ENCODE measurements around the gene EXOC3L1. TPM values are rescaled to one million over a fixed set of nuclear protein-coding genes. Genes with fewer than 3 reads are reported as not detected.

The EXOC3L1 gene
- total and polyA plus RNA-seq, 8 donors = 7.5 to 16.9 (median 10.4) TPM

- no peak overlapping the region for H3K27ac ChIP-seq
- peaks cover 0 to 11% of the 10 kb centered on the region in 2 donors for H3K4me1 ChIP-seq
- TF ChIP-seq CTCF (IDR thresholded peaks at IDR 0.05) = no peak
- peak in 1 of 4 donors; percentile 61 for DNase-seq
- ATAC-seq = no peak
- intact Hi-C loops (cut with DNase I) = no loop called here
- peaks cover 0 to 15% of the 10 kb centered on the region in 2 donors for H3K36me3 ChIP-seq
- H3K4me3 ChIP-seq = no peak overlapping the region
- no peaks in the 10 kb centered on the region for H3K9me3 ChIP-seq
- no peaks in the 10 kb centered on the region for H3K27me3 ChIP-seq
These were observed 20.4 kb upstream of the EXOC3L1 start for GRCh38 chr16:67210069-67210937.

GRCh38 chr16:67209565-67209964, 19.6 kb upstream of the EXOC3L1 start:
- ATAC-seq = no peak
- peak in 1 of 4 donors; percentile 72 for DNase-seq
- Histone ChIP-seq H3K9me3 (no peaks in the 10 kb centered on the region), H3K27me3 (no peaks in the 10 kb centered on the region), H3K4me1 (peaks cover 0 to 7% of the 10 kb centered on the region in 2 donors), H3K4me3 (no peak overlapping the region), H3K27ac (no peak overlapping the region), H3K36me3 (peaks cover 0 to 18% of the 10 kb centered on the region in 2 donors)
- intact Hi-C loops (cut with DNase I) = no loop called here
- TF ChIP-seq CTCF (IDR thresholded peaks at IDR 0.05) = no peak

- no peak for TF ChIP-seq CTCF (IDR thresholded peaks at IDR 0.05)
- intact Hi-C loops (cut with DNase I) = no loop called here
- Histone ChIP-seq H3K36me3 (peaks cover 0 to 30% of the 10 kb centered on the region in 2 donors), H3K4me1 (peaks cover 0 to 7% of the 10 kb centered on the region in 2 donors), H3K9me3 (no peaks in the 10 kb centered on the region), H3K27ac (no peak overlapping the region), H3K27me3 (no peaks in the 10 kb centered on the region), H3K4me3 (no peak overlapping the region)
- DNase-seq (peak in 1 of 4 donors; percentile 53), ATAC-seq (no peak)
These were observed 18.4 kb upstream of the EXOC3L1 start for GRCh38 chr16:67208154-67208896.

- ATAC-seq (peak; percentile 13), DNase-seq (peak in 1 of 4 donors; percentile 73)
- H3K9me3 ChIP-seq = no peaks in the 10 kb centered on the region
- peaks cover 0 to 39% of the 10 kb centered on the region in 2 donors for H3K36me3 ChIP-seq
- H3K4me3 ChIP-seq = no peak overlapping the region
- H3K27ac ChIP-seq = no peak overlapping the region
- TF ChIP-seq CTCF (IDR thresholded peaks at IDR 0.05) = no peak
- no peaks in the 10 kb centered on the region for H3K4me1 ChIP-seq
- intact Hi-C loops (cut with DNase I) = no loop called here
- no peaks in the 10 kb centered on the region for H3K27me3 ChIP-seq
These were observed 17.5 kb upstream of the EXOC3L1 start for GRCh38 chr16:67207249-67208091.

Measured in left lung (tissue), 10 donors.